Neural crest cell (in vitro differentiated cells): ENCODE results near the gene CNOT1. TPM values are rescaled to one million over a fixed set of nuclear protein-coding genes. Genes with fewer than 3 reads are reported as not detected.
A peak's percentile ranks its signal among the peaks of the same experiment; 100 is the strongest.

Experiments used
- DNase-seq: peaks from one replicate; pipeline ENCODE4 v3.0.0; 2021; ENCODE audit warnings: low read depth, mixed read lengths, low spot score
- H3K27ac Mint-ChIP-seq: one replicate; pipeline ENCODE4 v1.8.0; 2021; ENCODE audit warnings: mild to moderate bottlenecking, mixed read lengths; ENCODE audit not compliant: unreplicated experiment
- H3K27me3 Mint-ChIP-seq: 2 replicates; pipeline ENCODE4 v1.8.0; 2021; ENCODE audit warnings: low read depth, mild to moderate bottlenecking, mixed read lengths
- H3K36me3 Mint-ChIP-seq: 2 replicates; pipeline ENCODE4 v1.8.0; 2021; ENCODE audit warnings: low read depth, mild to moderate bottlenecking, mixed read lengths
- H3K4me1 Mint-ChIP-seq: 2 replicates; pipeline ENCODE4 v1.8.0; 2021; ENCODE audit warnings: mixed read lengths
- H3K4me3 Mint-ChIP-seq: one replicate; pipeline ENCODE4 v1.8.0; 2021; ENCODE audit warnings: mild to moderate bottlenecking, mixed read lengths
- H3K9me3 Mint-ChIP-seq: 2 replicates; pipeline ENCODE4 v1.8.0; 2021; ENCODE audit warnings: mixed read lengths
- CTCF ChIP-seq: fragments of 200-600 bp; sonication (generic); conservative IDR thresholded peaks from 2 replicates; pipeline ENCODE4 v1.5.0; 2021; ENCODE audit warnings: antibody characterized with exemption, mild to moderate bottlenecking
- total RNA-seq: library from RNA; stranded (reverse); gene quantifications from 2 replicates; pipeline ENCODE4 v1.2.1, GENCODE V29; 2021

CNOT1 gene
- total RNA-seq, 1 donor from 2014 or later, result 254 TPM

- H3K4me3 Mint-ChIP-seq, result no peak overlapping the region
- no peaks in the 10 kb centered on the region for H3K9me3 Mint-ChIP-seq
- peaks cover 9% of the 10 kb centered on the region for H3K27me3 Mint-ChIP-seq
- H3K4me1 Mint-ChIP-seq, result peaks cover 18% of the 10 kb centered on the region
- no peaks in the 10 kb centered on the region for H3K36me3 Mint-ChIP-seq
- no peak for DNase-seq
- H3K27ac Mint-ChIP-seq, result no peak overlapping the region
- no peak for TF ChIP-seq CTCF
Measured at GRCh38 chr16:58481226-58481869, 148.3 kb downstream of the CNOT1 start.

- Mint-ChIP-seq H3K4me1 (peaks cover 5% of the 10 kb centered on the region), H3K27ac (no peak overlapping the region), H3K9me3 (no peaks in the 10 kb centered on the region), H3K36me3 (no peaks in the 10 kb centered on the region), H3K4me3 (no peak overlapping the region), H3K27me3 (peaks cover 21% of the 10 kb centered on the region)
- DNase-seq, result no peak
- TF ChIP-seq CTCF, result no peak
Measured at GRCh38 chr16:58478427-58478826, 151.2 kb downstream of the CNOT1 start.

GRCh38 chr16:58476791-58477190 is 152.8 kb downstream of the CNOT1 start:
- no peaks in the 10 kb centered on the region for H3K4me1 Mint-ChIP-seq
- no peaks in the 10 kb centered on the region for H3K9me3 Mint-ChIP-seq
- no peak overlapping the region for H3K27ac Mint-ChIP-seq
- H3K27me3 Mint-ChIP-seq, result peaks cover 27% of the 10 kb centered on the region
- DNase-seq, result no peak
- H3K36me3 Mint-ChIP-seq, result no peaks in the 10 kb centered on the region
- no peak for TF ChIP-seq CTCF
- no peak overlapping the region for H3K4me3 Mint-ChIP-seq

GRCh38 chr16:58475091-58475619 is 154.5 kb downstream of the CNOT1 start:
- no peak for TF ChIP-seq CTCF
- Mint-ChIP-seq H3K36me3 (no peaks in the 10 kb centered on the region), H3K4me1 (no peaks in the 10 kb centered on the region), H3K4me3 (no peak overlapping the region), H3K9me3 (no peaks in the 10 kb centered on the region), H3K27ac (no peak overlapping the region), H3K27me3 (peaks cover 29% of the 10 kb centered on the region)
- no peak for DNase-seq

- Mint-ChIP-seq H3K36me3 (no peaks in the 10 kb centered on the region), H3K27ac (peak overlapping the region; percentile 78), H3K9me3 (no peaks in the 10 kb centered on the region), H3K4me3 (no peak overlapping the region), H3K4me1 (no peaks in the 10 kb centered on the region), H3K27me3 (peaks cover 27% of the 10 kb centered on the region)
- no peak for TF ChIP-seq CTCF
- DNase-seq, result no peak
Measured at GRCh38 chr16:58474296-58474695, 155.3 kb downstream of the CNOT1 start.
